HEK293T (cell line): ENCODE data around the gene CRNKL1.

Source experiments
- CTCF ChIA-PET: fragments of 350-600 bp; formaldehyde crosslinking; extraction: SDS; loops from one replicate; lab custom pipeline; 2021; ENCODE audit warnings: antibody characterized with exemption, inconsistent platforms; lab: Yijun Ruan, JAX
- POLR2A ChIA-PET: fragments of 350-600 bp; formaldehyde crosslinking; extraction: SDS; loops from one replicate; lab custom pipeline; 2020; ENCODE audit warnings: antibody characterized with exemption, inconsistent platforms; lab: Yijun Ruan, JAX
- DNase-seq: peaks from one replicate; pipeline ENCODE4 v3.0.0; 2012; ENCODE audit warnings: mixed read lengths; ENCODE audit errors: extremely low spot score
- ARNT ChIP-seq: fragments of 450-650 bp; IDR thresholded peaks from 2 replicates; pipeline ENCODE4 v1.6.1; 2017; ENCODE audit warnings: mild to moderate bottlenecking
- BHLHE40 ChIP-seq: fragments of 450-650 bp; IDR thresholded peaks from 2 replicates; pipeline ENCODE4 v1.6.1; 2016; ENCODE audit warnings: mild to moderate bottlenecking, moderate library complexity, borderline replicate concordance
- CTBP1 ChIP-seq: fragments of 450-650 bp; IDR thresholded peaks from 2 replicates; pipeline ENCODE4 v1.6.1; 2016; ENCODE audit warnings: borderline replicate concordance
- ELF4 ChIP-seq: fragments of 450-650 bp; IDR thresholded peaks from 2 replicates; pipeline ENCODE4 v1.6.1; 2017; ENCODE audit warnings: antibody characterized with exemption
- FOXA1 ChIP-seq: fragments of 450-650 bp; IDR thresholded peaks from 2 replicates; pipeline ENCODE4 v1.6.1; 2016; ENCODE audit warnings: mild to moderate bottlenecking
- FOXK2 ChIP-seq: fragments of 450-650 bp; IDR thresholded peaks from 2 replicates; pipeline ENCODE4 v1.6.1; 2016; ENCODE audit warnings: mild to moderate bottlenecking
- FOXM1 ChIP-seq: fragments of 450-650 bp; IDR thresholded peaks from 2 replicates; pipeline ENCODE4 v1.6.1; 2017; ENCODE audit warnings: mild to moderate bottlenecking, borderline replicate concordance
- HDGF ChIP-seq: fragments of 450-650 bp; IDR thresholded peaks from 2 replicates; pipeline ENCODE4 v1.6.1; 2017; ENCODE audit warnings: antibody characterized with exemption, borderline replicate concordance
- L3MBTL2 ChIP-seq: fragments of 450-650 bp; conservative IDR thresholded peaks from 2 replicates; pipeline ENCODE4 v1.6.1; 2016; ENCODE audit warnings: mild to moderate bottlenecking
- LEF1 ChIP-seq: fragments of 450-650 bp; IDR thresholded peaks from 2 replicates; pipeline ENCODE4 v1.6.1; 2017; ENCODE audit warnings: mild to moderate bottlenecking, borderline replicate concordance
- NFRKB ChIP-seq: fragments of 450-650 bp; IDR thresholded peaks from 2 replicates; pipeline ENCODE4 v1.6.1; 2016; ENCODE audit warnings: mild to moderate bottlenecking, moderate library complexity
- SP1 ChIP-seq: fragments of 450-650 bp; IDR thresholded peaks from 2 replicates; pipeline ENCODE4 v1.6.1; 2017
- SUZ12 ChIP-seq: fragments of 450-650 bp; IDR thresholded peaks from 2 replicates; pipeline ENCODE4 v1.6.1; 2016; ENCODE audit warnings: mild to moderate bottlenecking
- TARDBP ChIP-seq: fragments of 450-650 bp; IDR thresholded peaks from 2 replicates; pipeline ENCODE4 v1.6.1; 2016
- ZNF384 ChIP-seq: fragments of 450-650 bp; IDR thresholded peaks from 2 replicates; pipeline ENCODE4 v1.6.1; 2016
- TF ChIP-seq, protein P1 (sequence below): fragments of 450-650 bp; IDR thresholded peaks from 2 replicates; pipeline ENCODE4 v1.6.1; 2016

Gene CRNKL1

DNA sequence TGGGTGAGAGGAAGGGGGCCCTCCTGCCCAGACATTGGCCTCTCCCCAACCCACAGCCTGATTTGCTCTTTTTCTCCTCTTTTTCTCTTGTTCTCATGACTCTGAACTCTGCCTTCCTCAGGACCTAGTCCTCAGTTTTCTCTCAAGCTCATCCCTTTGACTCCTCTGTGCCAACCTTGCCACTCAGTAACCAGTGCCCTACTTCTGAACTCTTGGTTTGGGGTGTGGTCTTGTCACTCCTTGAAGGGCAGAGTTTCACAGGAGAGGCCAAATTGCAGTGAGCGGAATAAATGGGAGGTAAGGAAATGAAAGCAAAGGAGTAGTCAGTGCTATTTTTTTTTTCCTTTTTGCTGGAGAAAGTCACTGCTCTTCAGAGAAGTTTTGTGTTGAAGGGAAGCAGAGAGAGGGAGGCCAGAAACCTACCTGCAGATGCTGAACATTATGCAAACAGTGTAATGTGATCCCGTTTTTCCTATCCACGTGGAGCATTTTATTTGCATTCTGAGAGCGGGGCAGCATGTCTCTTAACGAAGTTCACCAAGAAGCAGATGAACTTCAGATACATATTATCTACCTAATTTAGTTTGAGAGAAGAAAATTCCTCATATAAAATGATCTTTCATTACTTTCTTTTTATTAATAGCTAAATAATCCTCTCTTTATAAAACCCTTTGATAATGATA, 27.0 kb upstream of the CRNKL1 start:
- POLR2A ChIA-PET: no interaction called here
- DNase-seq: no peak
- TF ChIP-seq ARNT (no peak), ELF4 (no peak), L3MBTL2 (peak; percentile 30; the same call in 1 of the 2 replicates)
- CTCF ChIA-PET: no interaction called here

GRCh38 chr20:20078041-20078440, 25.8 kb upstream of the CRNKL1 start:
- POLR2A ChIA-PET: no interaction called here
- TF ChIP-seq FOXM1: no peak
- TF ChIP-seq LEF1: no peak
- no peak for TF ChIP-seq SUZ12
- TF ChIP-seq ELF4: no peak
- no peak for TF ChIP-seq ARNT
- TF ChIP-seq TARDBP: no peak
- no peak for TF ChIP-seq FOXA1
- TF ChIP-seq, protein P1, sequence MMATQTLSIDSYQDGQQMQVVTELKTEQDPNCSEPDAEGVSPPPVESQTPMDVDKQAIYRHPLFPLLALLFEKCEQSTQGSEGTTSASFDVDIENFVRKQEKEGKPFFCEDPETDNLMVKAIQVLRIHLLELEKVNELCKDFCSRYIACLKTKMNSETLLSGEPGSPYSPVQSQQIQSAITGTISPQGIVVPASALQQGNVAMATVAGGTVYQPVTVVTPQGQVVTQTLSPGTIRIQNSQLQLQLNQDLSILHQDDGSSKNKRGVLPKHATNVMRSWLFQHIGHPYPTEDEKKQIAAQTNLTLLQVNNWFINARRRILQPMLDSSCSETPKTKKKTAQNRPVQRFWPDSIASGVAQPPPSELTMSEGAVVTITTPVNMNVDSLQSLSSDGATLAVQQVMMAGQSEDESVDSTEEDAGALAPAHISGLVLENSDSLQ: no peak
- no peak for TF ChIP-seq HDGF
- TF ChIP-seq SP1: no peak
- TF ChIP-seq L3MBTL2: no peak
- TF ChIP-seq FOXK2: no peak
- TF ChIP-seq BHLHE40: no peak
- no peak for TF ChIP-seq CTBP1
- TF ChIP-seq ZNF384: no peak
- no peak for TF ChIP-seq NFRKB
- no peak for DNase-seq
- CTCF ChIA-PET: no interaction called here

GRCh38 chr20:20076297-20077065, 24.2 kb upstream of the CRNKL1 start:
- POLR2A ChIA-PET: interaction anchor here (1.2 kb wide), 1 partner anchor 24 kb away, joined by 3 read pairs; the partner anchor contains the start of genes CFAP61 and CRNKL1
- DNase-seq: no peak
- TF ChIP-seq ZNF384 (no peak), TARDBP (no peak), LEF1 (no peak), FOXM1 (no peak), NFRKB (no peak), SUZ12 (no peak), L3MBTL2 (no peak), FOXA1 (no peak), ARNT (no peak), FOXK2 (no peak), ELF4 (no peak), CTBP1 (no peak), BHLHE40 (no peak)
- CTCF ChIA-PET: interaction anchor here (0.6 kb wide), 1 partner anchor 93 kb away, joined by 3 read pairs; no protein-coding TSS in a partner anchor

DNA sequence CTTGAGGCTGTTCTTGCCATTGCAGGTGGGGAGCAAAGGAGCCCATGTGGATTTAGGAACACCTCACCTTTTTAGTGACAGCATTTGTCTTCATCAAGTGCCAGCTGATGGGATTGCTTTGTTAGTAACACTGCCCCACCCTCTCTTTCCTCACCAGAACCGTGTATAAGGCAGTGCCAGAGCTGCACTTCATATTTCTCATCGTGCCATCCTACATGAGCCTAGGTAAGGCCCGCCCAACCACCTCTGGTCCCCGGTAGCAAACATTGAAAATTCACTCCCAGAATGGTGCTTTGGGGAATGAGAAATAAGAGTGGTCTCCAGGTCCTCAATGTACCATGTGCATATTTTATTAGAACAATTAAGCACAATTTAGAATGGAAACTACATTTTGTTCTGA, 22.8 kb upstream of the CRNKL1 start:
- CTCF ChIA-PET: no interaction called here

GRCh38 chr20:20073801-20074371, 21.6 kb upstream of the CRNKL1 start:
- ChIA-PET POLR2A (no interaction called here), CTCF (no interaction called here)
- no peak for DNase-seq
- no peak for TF ChIP-seq LEF1
- no peak for TF ChIP-seq FOXA1
- no peak for TF ChIP-seq CTBP1
- TF ChIP-seq FOXM1: no peak
- no peak for TF ChIP-seq L3MBTL2
- TF ChIP-seq FOXK2: no peak
- TF ChIP-seq SP1: no peak

More for the DNA sequence above, 22.8 kb upstream of the CRNKL1 start:
- TF ChIP-seq SUZ12 (no peak), SP1 (no peak), FOXM1 (no peak), ZNF384 (no peak), ELF4 (no peak), CTBP1 (no peak), FOXA1 (no peak), BHLHE40 (no peak), NFRKB (no peak), L3MBTL2 (no peak), ARNT (no peak), TARDBP (no peak), LEF1 (no peak), FOXK2 (no peak), HDGF (no peak)
- TF ChIP-seq, protein P1: no peak
- no peak for DNase-seq
- POLR2A ChIA-PET: interaction anchor here (1.2 kb wide), 1 partner anchor 23 kb away, joined by 3 read pairs; the partner anchor contains the start of genes CFAP61 and CRNKL1
